GM19328 (cell line): ENCODE results near the gene NCF1.
"Not testable (repeated sequence)": the region's sequence is repeated elsewhere in the genome, so short reads cannot be mapped to it uniquely, and the experiment has no call there.

Source experiments
- ATAC-seq: cut with Tn5 transposase; IDR thresholded peaks from one replicate; pipeline ENCODE4 v1.9.1; 2021; ENCODE audit warnings: mild to moderate bottlenecking, moderate library complexity; ENCODE audit not compliant: unreplicated experiment

The NCF1 gene

GRCh38 chr7:74783595-74783994 lies 9.8 kb downstream of the NCF1 start:
- ATAC-seq, result not testable (repeated sequence)

GRCh38 chr7:74788369-74789150 lies 14.7 kb downstream of the NCF1 start:
- ATAC-seq, result peak; percentile 94

- ATAC-seq, result not testable (repeated sequence)
Measured at GRCh38 chr7:74789200-74789736, 15.5 kb downstream of the NCF1 start.

- ATAC-seq, result not testable (repeated sequence)
Measured at GRCh38 chr7:74797848-74798622, 24.2 kb downstream of the NCF1 start.

- ATAC-seq, result not testable (repeated sequence)
Measured at GRCh38 chr7:74798644-74799043, 24.8 kb downstream of the NCF1 start.

GRCh38 chr7:74815882-74816281 lies 42.1 kb downstream of the NCF1 start:
- ATAC-seq, result not testable (repeated sequence)

- ATAC-seq, result peak; percentile 78
Measured at GRCh38 chr7:74820146-74820805, 46.5 kb downstream of the NCF1 start.

GRCh38 chr7:74821259-74821658 lies 47.4 kb downstream of the NCF1 start:
- ATAC-seq, result not testable (repeated sequence)

- ATAC-seq, result not testable (repeated sequence)
Measured at GRCh38 chr7:74829959-74830358, 56.1 kb downstream of the NCF1 start.

- not testable (repeated sequence) for ATAC-seq
Measured at GRCh38 chr7:74830411-74830810, 56.6 kb downstream of the NCF1 start.
